K562 (cell line): ENCODE data around the gene UBXN2A. TPM values are rescaled to one million over a fixed set of nuclear protein-coding genes. Genes with fewer than 3 reads are reported as not detected.

Source experiments
- BCLAF1 ChIP-seq, 2 experiments: fragments of 450-650 bp in 1 of 2; IDR thresholded peaks; 2 replicates each; pipeline ENCODE4 v1.6.1; 2011 to 2017; ENCODE audit warnings: low read depth in 2 of 2, antibody characterized with exemption in 1 of 2, borderline replicate concordance in 1 of 2, low read length in 1 of 2, mild to moderate bottlenecking in 1 of 2, mixed read lengths in 1 of 2; ENCODE audit not compliant: control insufficient read depth in 1 of 2
- CREBBP ChIP-seq: IDR thresholded peaks from one replicate; pipeline ENCODE4 v1.6.1; 2012; ENCODE audit warnings: low read depth, mild to moderate bottlenecking, control low read depth, inconsistent platforms, low read length
- DNMT1 ChIP-seq: fragments of 450-650 bp; IDR thresholded peaks from 2 replicates; pipeline ENCODE4 v1.6.1; 2016; ENCODE audit warnings: antibody characterized with exemption, mild to moderate bottlenecking
- EGR1 ChIP-seq: fragments of 450-650 bp; conservative IDR thresholded peaks from 2 replicates; pipeline ENCODE4 v1.6.1; 2017; ENCODE audit warnings: mild to moderate bottlenecking
- HNRNPH1 ChIP-seq: fragments of 200-400 bp; formaldehyde crosslinking; optimal IDR thresholded peaks from 2 replicates; pipeline ENCODE3; 2017; ENCODE audit warnings: low read depth, mild to moderate bottlenecking, low read length, moderate library complexity
- HSF4 ChIP-seq: fragments of 250-450 bp; sonication (Bioruptor Pico); IDR thresholded peaks from 2 replicates; pipeline ENCODE4 v2.1.2; 2022; ENCODE audit warnings: mild to moderate bottlenecking, moderate library complexity, borderline replicate concordance
- L3MBTL2 ChIP-seq: fragments of 450-650 bp; IDR thresholded peaks from 2 replicates; pipeline ENCODE4 v1.6.1; 2016; ENCODE audit warnings: mild to moderate bottlenecking, moderate library complexity
- MTF1 ChIP-seq: fragments of 250-450 bp; sonication (Bioruptor Pico); IDR thresholded peaks from 2 replicates; pipeline ENCODE4 v1.9.0; 2021; ENCODE audit warnings: moderate library complexity, mild to moderate bottlenecking, inconsistent platforms, borderline replicate concordance
- NFRKB ChIP-seq: fragments of 450-650 bp; IDR thresholded peaks from 2 replicates; pipeline ENCODE4 v1.6.1; 2016; ENCODE audit warnings: low read depth
- PRPF4 ChIP-seq: fragments of 200-400 bp; formaldehyde crosslinking; IDR thresholded peaks from one replicate; pipeline ENCODE4 v1.6.1; 2017; ENCODE audit warnings: low read length, low read depth, mild to moderate bottlenecking; ENCODE audit not compliant: insufficient read depth, poor library complexity, severe bottlenecking
- RBM14 ChIP-seq: fragments of 200-400 bp; formaldehyde crosslinking; IDR thresholded peaks from 2 replicates; pipeline ENCODE4 v1.6.1; 2018; ENCODE audit warnings: low read depth, mild to moderate bottlenecking, low read length, moderate library complexity, borderline replicate concordance; ENCODE audit not compliant: insufficient read depth
- SIN3B ChIP-seq: fragments of 450-650 bp; IDR thresholded peaks from 2 replicates; pipeline ENCODE4 v1.6.1; 2017; ENCODE audit warnings: low read depth, mild to moderate bottlenecking, moderate library complexity
- SMARCA4 ChIP-seq: fragments of 450-650 bp; IDR thresholded peaks from 2 replicates; pipeline ENCODE4 v1.6.1; 2016
- SOX6 ChIP-seq: fragments of 450-650 bp; IDR thresholded peaks from 2 replicates; pipeline ENCODE4 v1.6.1; 2014; ENCODE audit warnings: mild to moderate bottlenecking
- SPI1 ChIP-seq: IDR thresholded peaks from 2 replicates; pipeline ENCODE4 v1.6.1; 2011; ENCODE audit warnings: low read depth, low read length, control low read depth, borderline replicate concordance
- THAP12 ChIP-seq: fragments of 250-450 bp; sonication (Bioruptor Pico); IDR thresholded peaks from 2 replicates; pipeline ENCODE4 v1.9.0; 2021; ENCODE audit warnings: mild to moderate bottlenecking, inconsistent platforms
- ZBTB17 ChIP-seq: fragments of 450-650 bp; formaldehyde crosslinking; IDR thresholded peaks from 2 replicates; pipeline ENCODE4 v1.4.0; 2020; ENCODE audit warnings: mild to moderate bottlenecking
- ZC3H11A ChIP-seq: IDR thresholded peaks from 2 replicates; pipeline ENCODE4 v1.6.1; 2012; ENCODE audit warnings: low read depth, low read length, improper control_type of control experiment
- ZNF384 ChIP-seq: IDR thresholded peaks from 2 replicates; pipeline ENCODE4 v1.6.1; 2012; ENCODE audit warnings: low read depth, low read length, improper control_type of control experiment
- polyA plus RNA-seq, 8 experiments: library from polyadenylated mRNA; depleted of rRNA in 4 of 8; stranded (reverse) in 5 of 8; unstranded in 3 of 8; fragments of >200 nt; fragmentation: Nextera tagmentation in 2 of 8; fragmentation: Illumina TruSeq in 1 of 8; extraction: Ambion mirVana in 2 of 8; extraction: Trizol in 1 of 8; gene quantifications; 2 replicates each; pipeline versions ENCODE4 v1.2.1 to v1.2.3, GENCODE V29; 2011 to 2014; ENCODE audit warnings: inconsistent platforms in 1 of 8, missing spikeins in 1 of 8
- total RNA-seq, 7 experiments: library from RNA; depleted of rRNA in 6 of 7; stranded (reverse); fragments of >200 nt in 6 of 7; fragmentation: Illumina TruSeq in 2 of 7; extraction: Trizol in 2 of 7; gene quantifications; 2 replicates each; pipeline versions ENCODE4 v1.2.1 to v1.2.3, GENCODE V29; 2011 to 2021; ENCODE audit warnings: low replicate concordance in 1 of 7
- TF ChIP-seq, protein P1 (sequence below), 2 experiments: fragments of 250-450 bp in 1 of 2; fragments of 450-650 bp in 1 of 2; sonication (Bioruptor Pico) in 1 of 2; IDR thresholded peaks; 2 replicates each; pipeline versions ENCODE4 v1.6.1 to v1.8.0; 2016 to 2021; ENCODE audit warnings: mild to moderate bottlenecking in 2 of 2, moderate library complexity in 2 of 2, missing compliant biosample characterization in 1 of 2, missing genetic modification characterization in 1 of 2

The UBXN2A gene
- total and polyA plus RNA-seq, 9 of the 15 experiments (the other 6 are each of a cell fraction or from before 2014, with no cell fraction given): 3.4 to 25.6 (median 16.0) TPM

DNA sequence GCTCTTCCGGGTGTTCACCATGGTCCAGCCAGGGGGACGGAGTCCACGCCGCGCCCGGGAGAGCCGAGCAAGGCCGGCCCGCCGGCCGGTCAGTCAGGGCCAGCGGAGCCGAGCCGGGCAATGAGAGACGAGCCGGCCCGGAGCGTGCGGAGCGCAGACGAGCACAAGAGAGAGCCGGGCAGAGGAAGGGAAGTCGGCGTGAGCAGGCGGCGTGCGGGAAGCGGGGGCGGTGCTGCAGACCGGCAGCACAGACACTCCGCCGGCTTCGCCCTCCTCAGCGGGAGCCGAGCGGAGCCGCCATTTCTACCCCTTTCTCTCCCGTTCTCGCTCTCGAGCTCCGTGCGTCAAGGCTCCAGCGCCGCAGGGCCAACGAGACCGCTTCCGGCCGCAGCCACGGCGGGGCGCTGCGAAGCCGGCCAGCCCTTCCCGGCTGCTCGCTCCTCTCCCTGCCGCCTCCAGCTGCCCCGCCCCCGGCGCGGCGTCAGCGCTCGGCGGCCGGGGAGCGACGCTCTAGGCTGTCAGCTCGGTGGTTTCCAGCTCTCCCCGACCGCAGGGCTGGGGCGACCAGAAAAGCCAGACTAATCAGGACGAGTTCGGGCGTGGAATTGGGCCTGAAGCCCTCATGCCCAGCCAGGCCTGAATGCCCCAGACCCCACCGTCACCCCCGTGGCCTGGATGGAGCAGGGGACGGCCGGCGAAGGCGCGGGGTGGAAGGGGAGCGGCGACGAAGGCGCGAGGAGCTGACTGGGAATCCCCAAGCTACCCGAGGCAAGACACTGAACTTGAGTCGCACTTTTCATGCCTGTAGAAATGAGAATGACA lies 13.3 kb upstream of the UBXN2A start, which contains the start of gene ATAD2B (continued):
- TF ChIP-seq MTF1 (CRISPR knock-in tag): no peak
- TF ChIP-seq PRPF4: peak; percentile 64
- peak; percentile 51; the same call in 1 of the 2 replicates for TF ChIP-seq SIN3B
- TF ChIP-seq, protein P1, sequence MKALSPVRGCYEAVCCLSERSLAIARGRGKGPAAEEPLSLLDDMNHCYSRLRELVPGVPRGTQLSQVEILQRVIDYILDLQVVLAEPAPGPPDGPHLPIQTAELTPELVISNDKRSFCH (CRISPR knock-in tag; IDR thresholded peaks at IDR 0.05): no peak
- TF ChIP-seq, protein P1 (tag; IDR thresholded peaks at IDR 0.05): peak; percentile 58; the same call in 1 of the 2 replicates
- TF ChIP-seq CREBBP: no peak
- TF ChIP-seq SPI1: no peak
- no peak for TF ChIP-seq ZC3H11A
- no peak for TF ChIP-seq HNRNPH1
- peak; percentile 51; the same call in 1 of the 2 replicates for TF ChIP-seq ZNF384
- no peak for TF ChIP-seq HSF4 (CRISPR knock-in tag)
- TF ChIP-seq SOX6: peak; percentile 77
- no peak for TF ChIP-seq DNMT1
- peak in 1 of 2 experiments; percentile 85; a peak in 1 of 4 replicates for TF ChIP-seq BCLAF1 (IDR thresholded peaks at IDR 0.05; ENCODE audit: borderline replicate concordance in 1 of 2, control insufficient read depth in 1 of 2, low read depth in 2 of 2, low read length in 1 of 2)
- TF ChIP-seq SMARCA4: peak; percentile 22; the same call in 1 of the 2 replicates
- TF ChIP-seq ZBTB17 (CRISPR knock-in tag): no peak
- peak; percentile 91; the same call in 1 of the 2 replicates for TF ChIP-seq RBM14
- TF ChIP-seq EGR1: peak; percentile 66
- peak; percentile 90; the same call in 1 of the 2 replicates for TF ChIP-seq NFRKB
- TF ChIP-seq THAP12 (CRISPR knock-in tag): peak; percentile 98
- TF ChIP-seq L3MBTL2: peak; percentile 73; the same call in 1 of the 2 replicates
